Measurements from ENCODE around the gene PMIS2. TPM values are rescaled to one million over a fixed set of nuclear protein-coding genes. Genes with fewer than 3 reads are reported as not detected.

PMIS2 gene
- total RNA-seq, 6 experiments from 2014 or later = not detected

- H3K4me1 ChIP-seq = no peaks in the 10 kb centered on the region
- H3K4me3 ChIP-seq = no peak overlapping the region
- no peak for DNase-seq
- no peaks in the 10 kb centered on the region for H3K9me3 ChIP-seq
- H3K36me3 ChIP-seq = no peaks in the 10 kb centered on the region
- WGBS (ENCODE audit: insufficient coverage, low coverage, low lambda C conversion rate, missing lambda C conversion rate) = 60% methylated on average over 9 of the region's 13 CpGs
- no peaks in the 10 kb centered on the region for H3K27me3 ChIP-seq
- no peak overlapping the region for H3K27ac ChIP-seq
- no peak for ATAC-seq
- no peak for TF ChIP-seq CTCF (IDR thresholded peaks at IDR 0.05)
- no peak for TF ChIP-seq POLR2A (IDR thresholded peaks at IDR 0.05)
- intact Hi-C loops (cut with DNase I) = no loop called here
Observed at GRCh38 chr19:35552534-35553384, 33.2 kb upstream of the PMIS2 start.

- H3K27ac ChIP-seq = no peak overlapping the region
- H3K4me1 ChIP-seq = no peaks in the 10 kb centered on the region
- intact Hi-C loops (cut with DNase I) = no loop called here
- no peaks in the 10 kb centered on the region for H3K9me3 ChIP-seq
- no peak for DNase-seq
- H3K27me3 ChIP-seq = no peaks in the 10 kb centered on the region
- ATAC-seq = no peak
- TF ChIP-seq CTCF (IDR thresholded peaks at IDR 0.05) = no peak
- TF ChIP-seq POLR2A (IDR thresholded peaks at IDR 0.05) = no peak
- WGBS (ENCODE audit: insufficient coverage, low coverage, low lambda C conversion rate, missing lambda C conversion rate) = 47% methylated on average over 3 of the region's 14 CpGs
- no peaks in the 10 kb centered on the region for H3K36me3 ChIP-seq
- no peak overlapping the region for H3K4me3 ChIP-seq
Observed at GRCh38 chr19:35553385-35554000, 32.5 kb upstream of the PMIS2 start.

- intact Hi-C loops (cut with DNase I) = no loop called here
- TF ChIP-seq POLR2A (IDR thresholded peaks at IDR 0.05) (no peak), CTCF (IDR thresholded peaks at IDR 0.05) (no peak)
Observed at GRCh38 chr19:35554076-35554475, 31.9 kb upstream of the PMIS2 start.

GRCh38 chr19:35555301-35556005 is 30.5 kb upstream of the PMIS2 start:
- H3K4me3 ChIP-seq = no peak overlapping the region
- TF ChIP-seq CTCF (IDR thresholded peaks at IDR 0.05) (peak in 3 of 4 donors; percentile 6 to 12 (median 11)), POLR2A (IDR thresholded peaks at IDR 0.05) (no peak)
- no peaks in the 10 kb centered on the region for H3K9me3 ChIP-seq
- no peaks in the 10 kb centered on the region for H3K27me3 ChIP-seq
- DNase-seq (no peak), ATAC-seq (peak in 2 of 4 donors; percentile 20 to 54)
- no peak overlapping the region for H3K27ac ChIP-seq
- H3K4me1 ChIP-seq = no peaks in the 10 kb centered on the region
- no peaks in the 10 kb centered on the region for H3K36me3 ChIP-seq
- WGBS (ENCODE audit: insufficient coverage, low coverage, low lambda C conversion rate, missing lambda C conversion rate) = 51% methylated on average over 11 of the region's 30 CpGs
- intact Hi-C loops (cut with DNase I) = no loop called here

More at GRCh38 chr19:35554076-35554475, 31.9 kb upstream of the PMIS2 start:
- no peaks in the 10 kb centered on the region for H3K9me3 ChIP-seq
- DNase-seq (no peak), ATAC-seq (no peak)
- H3K4me1 ChIP-seq = no peaks in the 10 kb centered on the region
- 64% methylated on average over 5 of the region's 5 CpGs for WGBS (ENCODE audit: insufficient coverage, low coverage, low lambda C conversion rate, missing lambda C conversion rate)
- H3K27ac ChIP-seq = no peak overlapping the region
- no peaks in the 10 kb centered on the region for H3K27me3 ChIP-seq
- H3K4me3 ChIP-seq = no peak overlapping the region
- no peaks in the 10 kb centered on the region for H3K36me3 ChIP-seq
